HG02610 (cell line): ENCODE data around the gene MTMR10.

Experiments
- ATAC-seq: cut with Tn5 transposase; IDR thresholded peaks from one replicate; pipeline ENCODE4 v1.9.1; 2021; ENCODE audit warnings: mild to moderate bottlenecking, moderate library complexity; ENCODE audit not compliant: unreplicated experiment

The MTMR10 gene

DNA sequence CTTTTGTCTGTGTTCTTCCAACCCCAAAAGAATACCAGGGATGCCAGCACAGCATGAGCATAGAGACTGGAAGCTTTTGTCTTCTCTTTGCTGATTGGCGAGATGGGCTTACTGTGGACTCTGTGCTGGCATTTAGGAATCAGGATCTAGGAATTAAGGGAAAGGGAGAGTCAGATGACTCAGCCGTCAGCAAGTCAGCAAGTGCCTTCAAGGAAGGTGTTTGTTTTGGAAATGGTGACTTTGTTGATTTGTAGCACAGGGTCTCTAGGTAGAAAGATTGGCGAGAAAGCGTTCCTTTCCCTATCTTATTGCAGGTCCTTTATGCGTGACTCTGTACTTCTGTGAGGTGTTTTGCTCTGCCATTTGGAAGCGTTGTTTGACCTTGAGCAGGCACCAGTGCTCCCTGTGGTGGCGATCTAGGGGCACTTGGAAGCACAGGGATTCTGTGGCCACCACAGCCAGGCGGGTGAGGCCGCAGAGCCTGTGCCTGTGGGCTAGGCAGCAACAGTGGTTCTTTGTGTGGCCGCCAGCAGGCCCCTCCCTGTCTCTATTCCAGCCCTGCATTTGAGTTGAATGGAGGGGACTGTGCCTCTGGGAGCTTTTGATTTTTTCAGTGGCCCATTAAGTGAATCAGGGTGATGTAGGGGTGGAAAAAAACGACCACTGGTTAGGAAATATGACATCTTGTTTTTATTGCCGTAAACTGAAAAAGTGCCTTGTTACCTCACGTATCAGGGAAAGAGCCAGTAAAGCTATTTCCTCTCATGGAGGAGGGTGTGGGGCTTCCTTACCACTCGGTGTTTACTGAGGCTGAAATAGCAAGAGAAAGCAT, 68.7 kb downstream of the MTMR10 start:
- ATAC-seq, result no peak

DNA sequence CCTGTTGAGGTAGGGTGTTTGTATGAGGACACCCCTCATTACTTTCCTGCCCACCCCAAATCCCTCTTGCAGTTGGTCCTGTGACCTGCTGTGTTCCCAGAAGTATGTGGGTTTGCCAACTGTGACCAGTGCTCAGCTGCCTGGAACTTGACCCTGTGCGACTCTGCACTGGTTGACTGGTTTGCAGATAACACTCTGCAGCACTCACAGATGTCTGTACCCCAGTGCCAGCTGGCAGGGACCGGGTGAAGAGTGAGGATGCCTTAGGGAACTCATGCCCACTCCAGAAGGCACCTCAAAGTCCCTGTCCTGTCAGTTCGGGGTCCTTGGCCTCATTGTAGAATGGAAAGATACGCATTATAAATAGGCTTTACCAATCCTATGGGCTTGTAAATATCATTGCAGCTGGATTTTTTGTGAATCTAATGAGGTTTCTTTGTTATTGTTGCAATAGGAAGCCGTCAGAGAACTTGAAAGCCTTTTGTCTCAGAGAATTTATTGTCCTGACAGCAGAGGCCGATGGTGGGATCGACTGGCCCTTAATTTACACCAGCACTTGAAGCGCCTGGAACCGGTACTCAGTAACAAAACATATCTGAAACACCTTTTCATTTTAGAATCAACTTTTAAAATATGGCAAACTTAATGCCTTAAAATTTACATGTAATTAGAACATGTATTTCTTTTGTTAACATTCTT, 69.5 kb downstream of the MTMR10 start:
- ATAC-seq, result no peak

DNA sequence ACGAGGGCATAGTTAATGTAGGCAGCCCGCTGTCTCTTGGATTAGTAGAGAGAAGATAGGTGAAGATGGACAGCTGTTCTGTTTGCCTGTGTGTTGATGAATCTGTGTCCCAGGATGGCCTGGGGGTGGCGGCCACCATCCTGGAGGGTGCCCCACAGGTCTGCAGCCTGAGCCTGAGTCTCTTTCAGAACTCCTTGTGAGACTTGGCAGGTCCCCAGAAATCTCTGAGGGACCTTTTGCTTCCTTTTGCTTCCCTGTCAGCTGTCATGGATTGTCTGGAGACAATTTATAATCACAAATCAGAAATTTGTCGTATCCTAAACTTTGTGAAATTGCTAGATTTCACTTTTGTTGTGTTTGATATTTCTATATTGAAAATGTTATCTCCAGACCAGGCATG, 70.3 kb downstream of the MTMR10 start:
- ATAC-seq, result no peak

DNA sequence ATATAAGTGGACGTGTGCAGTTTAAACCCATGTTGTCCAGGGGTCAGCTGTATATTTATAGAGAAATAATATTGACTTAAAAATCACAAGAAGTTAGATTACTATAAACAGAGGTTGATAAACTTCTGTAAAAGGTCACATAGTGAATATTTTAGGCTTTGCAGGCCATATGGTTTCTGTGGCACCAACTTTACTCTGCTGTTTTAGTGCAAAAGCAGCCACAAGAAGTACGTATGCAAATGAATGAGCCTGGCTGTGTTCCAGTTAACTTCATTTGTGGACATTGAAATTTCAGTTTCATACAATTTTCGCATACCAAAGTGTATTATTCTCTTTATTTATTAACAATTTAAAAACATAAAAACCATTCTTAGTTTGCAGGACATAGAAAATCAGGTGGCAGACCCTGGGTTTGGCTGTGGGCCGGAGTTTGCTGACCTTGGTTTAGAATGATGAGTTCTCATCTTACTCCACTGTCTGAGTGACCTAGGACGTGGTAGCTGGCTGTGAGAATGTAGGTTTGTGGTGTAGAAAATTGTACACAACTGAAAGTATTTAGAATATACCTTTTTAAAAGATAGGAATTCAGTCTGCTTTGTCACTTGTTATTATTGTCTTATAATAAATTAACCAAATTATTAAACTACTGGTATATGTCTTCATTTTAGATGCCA, 71.4 kb downstream of the MTMR10 start:
- no peak for ATAC-seq

DNA sequence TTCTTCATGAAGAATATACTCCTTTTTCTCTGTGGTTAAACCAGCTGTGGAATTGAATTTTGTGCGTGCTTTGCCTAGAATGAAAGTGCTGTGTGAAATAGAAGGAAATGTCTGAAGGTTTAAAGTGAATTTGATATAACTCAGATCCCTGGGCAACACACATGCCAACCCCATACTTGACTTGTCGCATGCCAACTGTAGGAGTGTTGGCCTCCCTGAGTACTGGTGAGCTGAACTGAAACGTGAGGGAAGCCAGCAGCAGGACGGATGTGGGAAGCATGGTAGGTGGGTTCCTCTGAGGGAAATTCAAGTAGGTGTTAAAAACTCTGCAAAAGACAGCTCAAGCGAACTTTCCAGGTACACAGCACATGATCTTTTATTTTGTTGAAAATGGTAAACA, 73.1 kb downstream of the MTMR10 start:
- no peak for ATAC-seq

DNA sequence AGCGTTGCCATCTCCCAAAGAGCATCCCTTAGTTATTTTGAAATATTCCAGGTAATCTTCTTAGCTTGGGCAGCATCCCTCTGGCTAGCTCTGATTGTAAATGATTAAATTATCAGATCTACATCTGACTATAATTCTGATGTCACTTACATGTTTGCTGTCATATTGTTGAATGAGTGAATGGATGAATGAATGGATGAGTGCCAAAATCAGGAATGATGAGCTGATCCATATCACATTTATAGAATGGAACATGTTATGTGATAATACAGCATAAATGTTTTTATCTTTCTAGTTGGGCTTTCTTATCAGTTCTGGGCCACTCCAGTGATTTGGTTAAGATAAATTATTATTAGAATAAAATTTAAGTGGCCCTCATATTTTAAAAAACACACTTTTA, 73.8 kb downstream of the MTMR10 start:
- ATAC-seq, result no peak

DNA sequence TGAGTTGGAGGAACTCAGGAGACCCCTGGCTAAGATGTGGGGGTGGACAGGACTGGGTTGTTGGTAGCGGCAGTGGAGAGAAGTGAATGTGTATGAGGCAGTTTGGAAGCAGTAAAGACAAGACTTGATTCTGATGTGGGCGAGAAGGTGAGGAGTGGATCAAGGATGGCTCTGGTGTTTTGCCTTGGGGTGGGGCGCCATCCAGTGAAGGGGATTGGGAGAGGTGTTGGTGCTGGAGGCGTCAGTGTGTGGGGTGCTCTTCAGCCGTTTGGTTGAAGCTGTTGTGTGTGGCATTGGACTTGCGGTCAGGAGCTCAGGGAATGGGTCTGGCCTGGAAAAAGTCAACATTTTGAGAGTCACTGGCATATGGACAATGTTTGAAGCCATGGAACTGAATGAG, 74.4 kb downstream of the MTMR10 start:
- no peak for ATAC-seq

DNA sequence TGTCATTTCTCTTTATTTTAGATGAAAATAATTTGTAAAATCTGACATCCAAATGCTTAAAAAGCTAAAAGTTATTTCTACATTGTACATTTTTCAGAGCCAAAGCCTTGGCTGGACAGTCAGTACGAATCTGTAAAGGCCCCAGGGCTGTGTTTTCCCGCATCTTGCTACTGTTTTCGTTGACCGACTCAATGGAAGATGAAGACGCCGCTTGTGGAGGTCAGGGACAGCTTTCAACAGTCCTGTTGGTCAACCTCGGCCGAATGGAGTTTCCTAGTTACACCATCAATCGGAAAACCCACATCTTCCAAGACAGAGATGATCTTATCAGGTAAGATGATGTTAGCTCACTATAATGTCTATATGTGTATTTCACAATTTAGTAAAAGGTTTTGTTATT, 77.7 kb downstream of the MTMR10 start:
- no peak for ATAC-seq

DNA sequence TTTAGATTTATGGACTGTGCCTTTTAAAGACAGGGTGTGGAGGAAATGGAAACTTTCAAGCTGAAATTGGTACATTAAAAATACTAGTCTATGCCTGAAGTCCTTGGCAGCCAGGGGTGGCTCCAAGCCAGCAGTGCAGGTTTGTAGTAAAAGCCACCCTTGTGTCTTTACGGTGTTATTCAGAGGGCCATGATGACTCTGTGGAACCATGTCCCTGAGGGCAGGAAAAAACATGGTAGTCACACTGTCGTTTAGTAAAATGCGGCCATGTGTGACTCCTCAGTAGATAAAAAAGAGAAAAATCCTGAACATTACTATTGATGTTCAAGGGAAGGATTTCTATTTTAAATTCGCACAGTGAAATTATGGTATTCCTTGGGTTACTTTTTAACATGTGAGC, 85.1 kb downstream of the MTMR10 start:
- ATAC-seq, result no peak

DNA sequence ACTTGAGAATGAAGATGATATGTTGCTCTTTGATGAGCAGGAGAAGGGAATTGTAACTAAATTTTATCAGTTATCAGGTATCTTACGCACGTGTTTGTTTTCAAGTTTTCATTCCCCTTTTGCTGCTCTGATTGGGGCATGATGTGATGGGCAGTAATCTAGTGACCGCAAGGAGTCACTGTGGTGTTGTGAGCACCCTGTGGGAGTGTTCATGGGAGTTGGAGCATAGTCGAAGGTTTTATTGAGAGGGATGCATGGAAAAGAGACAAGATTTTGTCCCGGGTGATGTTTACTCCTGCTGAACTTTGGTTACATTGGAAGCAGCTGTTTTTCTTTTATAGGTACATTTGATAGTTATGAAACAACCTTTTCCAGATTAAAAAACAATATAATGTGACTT, 85.6 kb downstream of the MTMR10 start:
- no peak for ATAC-seq

DNA sequence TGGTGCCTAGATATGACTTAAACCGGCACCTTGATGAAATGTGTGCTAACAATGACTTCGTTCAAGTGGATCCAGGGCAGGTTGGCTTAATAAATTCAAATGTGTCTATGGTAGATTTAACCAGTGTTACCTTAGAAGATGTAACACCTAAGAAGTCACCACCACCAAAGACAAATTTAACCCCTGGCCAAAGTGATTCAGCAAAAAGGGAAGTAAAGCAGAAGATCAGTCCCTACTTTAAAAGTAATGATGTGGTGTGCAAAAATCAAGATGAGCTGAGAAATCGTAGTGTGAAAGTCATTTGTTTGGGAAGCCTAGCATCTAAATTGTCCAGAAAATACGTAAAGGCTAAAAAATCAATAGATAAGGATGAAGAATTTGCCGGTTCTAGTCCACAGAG, 86.6 kb downstream of the MTMR10 start:
- no peak for ATAC-seq

DNA sequence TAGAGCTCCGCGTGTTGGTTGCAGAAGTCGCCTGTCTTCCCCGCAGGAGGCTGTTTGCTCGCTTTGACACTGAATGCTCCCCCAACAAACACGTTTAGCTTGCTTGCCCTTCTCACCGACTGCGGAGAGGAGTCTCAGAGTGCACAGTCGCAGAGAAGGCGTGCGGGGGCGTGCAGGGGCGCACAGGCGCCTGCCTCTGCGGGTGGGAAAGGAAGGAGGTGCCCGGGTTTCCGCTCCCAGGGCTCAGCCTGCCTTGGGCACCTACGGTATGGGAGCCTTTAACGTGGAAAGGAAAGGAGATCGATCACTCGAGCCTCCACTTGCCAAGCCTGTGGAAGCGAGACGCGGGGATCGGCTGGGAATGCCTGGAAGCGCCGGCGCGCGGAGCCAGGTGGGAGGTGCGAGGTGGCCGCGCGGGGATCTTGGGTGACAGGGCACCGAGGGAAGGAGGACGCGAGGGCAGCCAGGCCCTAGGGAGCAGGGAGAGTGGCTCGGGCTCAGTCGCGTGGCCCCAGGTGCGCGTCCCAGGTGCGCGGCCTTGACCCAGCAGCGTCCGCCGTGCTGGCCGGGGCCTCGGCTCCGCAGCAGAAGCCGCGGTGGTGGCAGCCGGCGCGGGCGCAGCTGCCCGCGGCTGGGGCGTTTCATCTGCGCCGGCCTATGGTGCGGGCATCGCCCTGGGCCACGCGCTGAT, 87.8 kb downstream of the MTMR10 start, which contains the start of gene FAN1:
TSS of gene FAN1 (plus strand) at position 419 of the 691 bp plus-strand sequence. CDS start 749 bp downstream, outside the sequence.
- ATAC-seq, result peak; percentile 91

DNA sequence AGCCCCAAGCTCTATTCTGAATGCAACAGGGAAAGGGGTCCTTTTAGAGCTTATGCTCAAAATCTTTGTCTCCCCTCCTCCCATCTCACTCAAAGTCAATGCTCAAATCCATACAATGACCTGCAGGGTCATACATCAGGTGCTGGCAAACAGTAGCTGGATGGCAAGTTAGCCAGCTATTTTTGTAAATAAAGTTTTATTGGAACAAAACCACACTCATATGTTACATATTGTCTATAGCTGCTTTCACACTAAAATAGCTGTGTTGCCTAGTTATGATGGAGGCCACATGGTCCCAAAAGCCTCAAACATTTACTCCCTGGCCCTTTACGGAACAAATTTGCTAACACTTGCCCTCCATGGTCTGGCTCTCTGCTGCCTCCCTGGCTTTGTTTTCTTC, 89.5 kb downstream of the MTMR10 start:
- no peak for ATAC-seq

DNA sequence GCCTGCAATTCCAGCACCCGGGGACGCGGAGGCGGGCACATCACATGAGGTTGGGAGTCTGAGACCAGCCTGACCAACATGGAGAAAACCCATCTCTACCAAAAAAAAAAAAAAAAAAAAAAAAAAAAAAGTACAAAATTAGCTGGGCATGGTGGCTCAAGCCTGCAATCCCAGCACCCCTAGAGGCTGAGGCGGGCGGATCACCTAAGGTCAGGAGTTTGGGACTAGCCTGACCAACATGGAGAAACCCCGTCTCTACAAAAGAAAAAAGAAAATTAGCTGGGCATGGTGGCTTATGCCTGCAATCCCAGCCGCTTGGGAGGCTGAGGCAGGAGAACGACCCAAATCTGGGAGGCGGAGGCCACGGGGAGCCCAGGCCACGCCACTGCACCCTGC, 95.2 kb downstream of the MTMR10 start:
- ATAC-seq, result no peak

DNA sequence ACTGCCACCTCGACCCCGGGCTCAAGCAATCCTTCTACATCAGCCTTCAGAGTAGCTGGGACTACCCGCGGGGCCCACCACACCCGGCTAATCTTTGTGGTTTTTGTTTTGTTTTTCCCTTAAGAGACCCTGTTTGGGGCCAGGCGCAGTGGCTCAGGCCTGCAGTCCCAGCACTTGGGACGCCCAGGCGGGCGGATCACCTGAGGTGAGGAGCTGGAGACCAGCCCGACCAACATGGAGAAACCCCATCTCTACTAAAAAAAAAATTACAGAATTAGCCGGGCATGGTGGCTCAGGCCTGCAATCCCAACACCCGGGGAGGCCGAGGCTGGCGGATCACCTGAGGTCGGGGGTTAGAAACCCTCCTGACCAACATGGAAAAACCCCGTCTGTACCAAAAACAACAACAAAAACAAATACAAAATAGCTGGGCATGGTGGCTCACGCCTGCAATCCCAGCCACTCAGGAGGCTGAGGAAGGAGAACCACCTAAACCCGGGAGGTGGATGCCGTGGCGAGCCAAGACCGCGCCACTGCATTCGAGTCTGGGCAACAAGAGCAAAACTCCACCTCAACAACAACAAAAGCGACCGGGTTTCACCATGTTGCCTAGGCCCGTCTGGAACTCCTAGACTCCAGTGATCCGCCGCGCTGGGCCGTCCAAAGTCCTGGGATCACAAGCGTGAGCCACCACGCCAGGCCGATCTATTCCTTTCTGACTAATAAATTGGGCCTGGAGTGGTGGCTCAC, 95.8 kb downstream of the MTMR10 start:
- ATAC-seq, result no peak

DNA sequence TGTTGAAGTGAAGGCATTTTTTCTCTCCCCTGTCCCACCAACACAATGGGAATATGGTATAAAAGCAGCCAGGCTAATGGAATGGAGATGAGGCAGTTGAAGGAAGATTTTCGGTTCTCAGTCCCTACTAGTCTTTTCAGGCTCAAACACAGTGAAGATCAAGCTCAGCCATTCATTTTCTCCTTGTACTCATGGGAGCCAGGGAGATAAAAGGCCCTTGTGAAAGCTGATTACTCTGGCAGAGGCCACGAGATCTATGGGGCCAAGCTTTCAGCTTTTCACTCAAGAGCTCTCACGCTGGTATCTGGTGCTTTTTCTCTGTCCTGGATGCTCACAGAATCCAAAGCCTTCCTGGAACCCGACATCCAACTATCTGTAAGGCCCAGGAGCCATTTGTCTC, 102.2 kb downstream of the MTMR10 start:
- ATAC-seq, result no peak
